Activated CD8-positive, alpha-beta memory T cell treated with anti-CD3 and anti-CD28 coated beads for 48 hours (primary cell): ENCODE measurements around the gene CIC.

Experiments used
- DNase-seq, 3 experiments: peaks; one replicate each; pipeline ENCODE4 v3.0.0-alpha.2; 2020; ENCODE audit warnings: low read depth in 2 of 3, low spot score in 2 of 3

The CIC gene

DNA sequence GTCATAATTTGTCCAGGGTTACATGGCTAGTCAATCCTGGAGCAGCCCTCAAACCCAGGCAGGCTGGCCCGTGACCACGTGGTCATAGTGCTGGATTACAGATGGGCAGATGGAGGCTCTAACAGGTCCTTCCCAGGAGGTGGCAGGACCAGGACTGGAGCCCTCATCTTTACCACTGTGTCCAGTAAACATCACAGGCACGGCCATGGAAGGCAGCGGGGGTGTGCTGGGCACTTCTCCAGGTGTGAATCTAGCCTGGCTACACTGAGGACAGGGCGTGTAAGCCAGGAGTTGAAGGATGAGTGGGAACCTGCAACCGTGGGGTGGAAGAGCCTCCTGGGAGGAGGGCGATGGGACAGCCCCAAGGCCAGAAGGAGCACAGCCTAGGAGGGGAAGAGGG is 6.1 kb downstream of the CIC start:
- DNase-seq, result no peak

DNA sequence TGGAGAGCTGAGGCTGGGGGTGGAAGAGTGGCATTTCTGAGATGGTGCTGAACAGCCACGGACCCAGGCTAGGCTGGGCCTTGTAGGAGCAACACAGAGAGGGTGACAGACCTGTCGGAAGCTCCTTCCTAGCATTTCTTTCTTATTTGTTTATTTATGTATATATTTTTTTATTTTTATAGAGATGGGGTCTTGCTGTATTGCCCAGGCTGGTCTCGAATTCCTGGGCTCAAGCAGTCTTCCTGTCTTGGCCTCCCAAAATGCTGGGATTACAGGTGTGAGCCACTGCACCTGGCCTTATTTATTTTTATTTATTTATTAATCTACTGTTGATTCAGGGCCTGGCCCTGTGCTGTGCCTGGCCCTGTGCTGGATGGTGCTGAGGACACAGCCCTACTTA is 6.5 kb downstream of the CIC start:
- DNase-seq, result no peak

DNA sequence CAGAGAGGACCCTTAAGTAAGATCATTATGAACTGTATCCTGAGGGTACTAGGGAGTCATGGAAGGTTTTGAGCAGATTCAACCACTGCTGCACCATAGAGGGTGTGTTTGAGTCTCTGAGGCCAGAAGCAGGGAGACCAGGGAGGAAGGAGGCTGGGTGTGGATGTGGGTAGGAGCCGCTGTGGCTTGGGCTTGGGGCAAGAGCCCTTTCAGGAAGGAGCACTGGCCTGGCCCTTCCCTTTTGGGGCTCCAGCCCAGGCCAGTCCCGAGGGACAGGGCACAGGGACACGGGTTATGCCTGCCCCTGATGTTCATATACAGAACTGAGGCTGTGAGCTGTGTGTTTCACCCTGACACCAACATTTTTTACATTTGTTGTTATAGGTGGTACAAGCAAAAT is 7.2 kb downstream of the CIC start:
- DNase-seq, result no peak

DNA sequence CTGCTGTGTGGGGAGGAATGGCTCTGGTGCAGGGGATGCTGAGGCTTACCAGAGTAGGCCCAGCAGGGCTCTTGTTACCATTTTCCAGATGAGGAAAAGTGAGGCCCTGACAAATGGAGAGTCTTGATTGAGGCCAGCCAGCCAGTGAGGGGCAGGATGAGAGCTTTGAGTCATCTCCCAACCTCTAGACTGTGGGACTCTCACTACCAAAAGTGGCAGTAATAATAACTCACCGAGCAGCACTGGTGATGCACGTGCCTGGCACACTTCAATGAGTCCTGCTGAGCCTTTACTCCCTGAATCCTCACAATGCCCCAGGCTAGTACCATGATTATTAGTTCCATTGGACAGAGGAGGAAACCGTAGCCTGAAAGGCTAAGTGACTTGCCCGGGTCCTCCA is 7.8 kb downstream of the CIC start:
- DNase-seq, result no peak

DNA sequence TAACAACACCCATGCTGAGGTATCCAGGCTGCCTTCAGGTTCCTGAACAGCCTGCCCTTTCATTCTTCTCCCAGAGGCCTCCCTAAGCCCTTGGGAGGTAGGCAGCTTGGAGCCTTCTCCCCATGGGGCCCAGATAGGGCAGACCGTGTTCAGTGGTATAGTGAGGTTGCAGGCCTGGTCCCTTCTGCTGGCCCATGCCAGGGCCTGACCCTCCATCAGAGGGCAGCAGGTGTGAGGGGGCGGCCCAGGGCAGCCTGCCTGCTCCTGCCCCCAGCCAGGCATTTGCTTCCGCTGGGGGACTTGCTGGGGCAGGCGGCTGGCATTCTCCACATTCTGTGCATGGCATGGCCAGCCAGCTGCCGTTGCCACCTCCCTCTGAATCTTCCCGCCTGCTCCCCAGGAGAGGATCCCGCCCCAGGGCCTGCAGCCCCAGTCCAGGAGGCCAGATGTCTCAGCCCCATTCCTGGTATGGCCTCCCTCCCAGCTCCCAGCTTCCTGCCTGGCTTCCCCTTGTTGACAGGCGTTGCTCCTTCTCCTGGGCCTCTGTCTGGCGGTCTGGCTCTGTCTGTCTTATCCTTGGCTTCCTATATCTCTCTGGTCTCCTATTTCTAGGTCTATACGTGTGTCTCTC is 8.9 kb downstream of the CIC start:
- no peak for DNase-seq

DNA sequence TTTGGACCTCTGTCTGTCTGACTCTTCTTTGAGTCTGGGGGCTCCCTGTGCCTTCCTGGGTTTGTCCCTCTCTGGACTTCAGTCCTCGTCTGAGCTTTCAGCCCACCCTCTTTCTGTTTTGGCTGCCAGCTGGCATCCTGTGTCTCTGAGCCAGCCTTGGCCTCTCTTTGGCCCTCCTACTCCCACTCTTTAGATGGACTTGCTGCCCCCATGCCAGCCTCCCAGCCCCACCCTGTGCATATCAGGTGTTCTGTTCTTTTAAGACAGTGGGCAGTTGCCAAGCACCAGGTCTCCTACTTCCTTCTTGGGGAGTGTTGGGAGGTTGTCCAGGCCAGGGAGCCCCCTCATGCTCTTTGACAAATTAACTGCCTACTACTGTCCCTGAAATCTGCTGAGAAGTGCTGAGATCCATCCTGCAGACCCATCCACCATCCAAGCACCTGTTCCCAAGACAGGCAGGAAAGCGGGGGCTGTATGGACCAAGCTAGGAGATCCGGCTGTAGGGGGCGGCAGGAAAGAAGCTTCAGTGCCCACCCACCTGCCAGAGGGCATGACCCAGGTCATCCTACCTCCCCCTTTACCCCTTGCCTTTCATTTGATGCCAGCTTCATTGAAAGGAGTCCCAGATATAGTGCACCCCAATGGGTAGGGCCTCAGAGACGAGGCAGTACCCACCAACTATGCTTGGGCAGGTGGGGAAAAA is 9.6 kb downstream of the CIC start:
- no peak for DNase-seq

DNA sequence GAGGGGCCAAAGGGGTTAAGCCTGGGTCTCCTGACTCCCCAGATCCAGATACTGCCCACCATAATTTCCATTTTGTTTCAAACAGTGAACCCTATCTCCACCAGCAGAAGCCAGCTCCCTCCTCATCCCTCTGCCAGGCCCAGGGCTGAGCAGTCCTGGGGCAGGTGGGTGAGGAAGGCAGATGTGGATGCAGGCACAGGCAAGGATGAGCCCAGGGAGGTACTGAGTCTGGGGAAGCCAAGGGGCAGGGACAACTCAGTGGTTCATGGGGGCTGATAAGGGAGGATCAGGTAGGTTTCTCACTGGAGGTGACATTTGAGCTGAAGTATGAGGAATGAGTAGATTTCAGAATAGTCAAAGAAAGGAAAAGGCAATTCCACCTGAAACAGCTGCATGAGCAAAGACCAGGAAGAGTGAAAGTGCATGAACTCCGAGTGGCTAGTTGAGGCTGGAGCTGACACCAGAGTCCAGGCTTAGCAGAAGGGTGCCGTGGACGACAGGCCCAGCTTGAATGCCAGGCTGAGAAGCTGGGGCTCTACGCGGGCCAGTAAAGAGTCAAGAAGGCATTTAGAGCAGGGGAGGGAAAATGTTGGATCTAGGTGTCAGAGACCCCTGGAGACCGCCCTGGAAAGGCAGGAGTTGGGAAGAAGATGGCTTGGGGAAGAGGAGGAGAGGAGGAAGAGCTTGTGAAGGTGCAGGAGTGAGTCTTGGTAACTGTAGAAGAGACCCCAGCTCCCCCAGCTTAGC is 10.3 kb downstream of the CIC start:
- DNase-seq, result no peak

DNA sequence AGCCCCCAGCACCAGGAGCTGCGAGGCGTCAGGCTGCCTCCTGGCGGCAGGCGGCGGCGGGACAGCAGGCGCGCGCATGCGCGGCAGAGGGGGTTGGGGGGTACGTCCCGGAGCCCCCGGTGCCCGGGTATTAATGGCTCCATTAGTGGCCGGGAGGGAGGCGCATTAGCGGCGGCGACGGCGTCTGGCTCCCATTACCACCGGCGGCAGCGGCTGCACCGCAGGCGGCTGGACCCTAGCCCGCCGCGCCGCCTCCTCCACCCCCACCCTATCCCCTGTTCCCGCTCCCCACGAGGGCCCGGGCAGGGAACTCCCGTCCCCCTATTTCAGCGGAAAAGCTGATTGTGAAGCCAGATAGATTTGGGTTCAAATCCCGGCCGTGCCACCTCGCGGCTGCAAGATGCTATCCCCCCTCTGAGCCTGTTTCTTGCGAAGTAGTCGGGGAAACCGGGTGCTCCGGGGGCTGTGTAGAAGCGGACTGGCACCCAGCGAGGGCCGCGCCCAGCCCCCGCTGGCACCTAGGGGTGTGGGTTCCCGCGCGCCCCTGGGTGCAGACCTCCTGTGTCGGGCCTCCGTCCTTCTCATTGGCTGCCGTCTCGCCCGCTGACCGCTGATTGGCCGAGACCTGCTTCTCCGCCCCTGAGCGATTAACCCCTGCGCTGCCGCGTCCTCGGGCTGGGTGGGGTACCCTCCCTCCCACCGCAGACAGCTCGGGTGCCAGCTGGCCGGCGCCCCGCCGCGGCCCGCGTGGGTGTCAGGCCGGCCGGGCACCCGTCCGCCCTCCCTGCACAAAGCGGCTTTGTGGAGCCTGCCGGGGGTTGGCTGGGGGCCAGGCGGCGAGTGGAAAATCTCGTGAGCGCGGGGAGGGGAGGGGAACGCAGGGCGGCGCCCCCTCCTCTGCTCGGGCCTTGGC is 11.1 kb downstream of the CIC start:
- peak; percentile 72 to 75 (median 74) for DNase-seq

DNA sequence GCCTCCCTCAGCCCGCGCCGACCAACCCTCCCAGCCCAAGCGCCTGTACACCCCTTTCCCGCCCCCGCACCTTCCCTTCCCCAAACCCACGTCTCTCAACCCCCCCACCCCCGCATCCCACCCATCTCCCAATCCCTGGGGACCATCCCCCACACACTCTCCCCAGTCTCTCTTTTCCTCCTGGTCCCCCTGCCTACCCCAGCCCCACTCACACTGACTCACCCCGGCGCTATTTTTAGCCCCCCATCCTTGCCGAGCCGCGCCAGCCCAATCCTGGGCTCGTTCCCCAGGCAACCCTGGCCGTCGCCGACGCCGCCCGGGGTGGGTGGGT is 11.7 kb downstream of the CIC start:
- no peak for DNase-seq

DNA sequence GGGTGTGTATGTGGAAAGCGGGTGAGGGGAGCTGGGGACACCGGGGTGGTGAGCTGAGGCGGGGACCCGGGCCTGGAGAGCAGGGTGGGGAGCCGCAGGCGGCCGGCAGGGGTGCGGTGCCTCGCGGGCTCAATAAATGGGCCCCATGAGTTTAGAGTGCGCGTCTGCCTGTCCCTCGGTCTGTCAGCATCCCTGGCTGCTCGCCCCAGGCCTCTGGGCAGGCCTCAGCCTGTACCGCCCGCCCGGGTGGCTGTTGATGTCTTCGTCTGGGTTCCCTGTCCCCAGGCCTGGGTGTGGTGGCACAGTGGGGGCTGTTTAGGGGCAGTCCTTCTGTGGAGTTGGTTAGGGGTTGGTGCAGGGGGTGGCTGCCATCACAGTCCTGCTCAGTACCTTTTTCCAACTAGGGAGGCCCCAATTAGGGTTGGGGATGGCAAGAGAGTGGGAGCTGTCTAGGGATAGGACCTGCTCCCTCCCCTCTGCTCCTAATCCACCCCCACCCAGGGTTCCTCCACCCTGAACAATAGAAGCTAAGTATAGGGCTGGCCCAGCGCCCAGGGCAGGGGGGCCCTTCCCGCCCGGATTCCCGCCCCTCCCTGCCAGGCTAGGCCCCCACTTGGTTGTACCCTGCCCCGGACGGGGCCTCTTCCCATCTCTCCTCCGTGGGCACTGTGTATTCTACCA is 12.2 kb downstream of the CIC start:
- no peak for DNase-seq

DNA sequence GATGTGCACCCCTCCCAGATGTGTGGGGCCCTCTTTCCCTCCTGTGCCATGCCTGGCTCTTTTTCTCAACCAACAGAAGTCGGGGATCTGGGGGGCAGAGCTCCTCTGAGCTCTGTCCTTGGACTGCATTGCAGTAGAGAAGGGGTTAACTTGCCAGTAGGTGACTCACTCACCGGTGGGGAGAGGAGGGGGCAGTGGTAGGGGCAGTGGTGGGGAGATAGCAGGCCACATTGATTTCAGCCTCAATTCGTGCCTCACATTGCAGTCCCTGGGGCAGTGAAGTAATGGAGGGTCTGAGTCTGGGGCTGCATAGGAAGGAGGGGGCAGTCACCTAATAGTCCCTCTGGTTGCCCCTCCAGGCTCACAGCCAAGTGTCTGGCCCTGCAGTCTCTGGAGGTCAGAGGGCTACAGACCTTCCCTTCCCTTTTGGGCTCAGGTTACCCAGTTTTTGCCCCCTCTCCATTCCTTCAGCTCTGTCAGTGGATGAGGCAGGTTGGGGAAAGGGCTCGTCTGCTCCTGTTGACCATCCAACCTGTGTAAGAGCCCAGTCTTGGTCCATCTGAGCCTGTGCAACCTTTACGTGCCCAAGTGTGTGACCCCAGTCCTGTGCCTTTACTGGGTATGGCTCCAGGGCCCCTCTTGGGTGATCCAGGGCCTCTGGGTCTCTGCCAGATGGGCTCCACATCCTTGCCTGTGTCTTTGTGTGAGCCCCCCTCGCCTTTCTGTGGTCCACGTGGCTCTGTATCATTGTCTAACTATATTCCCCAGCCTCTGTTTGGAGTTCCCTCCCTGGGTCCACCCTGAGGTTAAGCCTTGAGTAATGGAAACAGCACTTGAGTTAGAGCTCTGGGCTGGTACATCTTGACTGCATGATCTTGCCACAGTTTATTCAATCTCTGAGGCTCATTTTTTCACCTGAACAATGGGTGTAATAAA is 13.0 kb downstream of the CIC start:
- no peak for DNase-seq

DNA sequence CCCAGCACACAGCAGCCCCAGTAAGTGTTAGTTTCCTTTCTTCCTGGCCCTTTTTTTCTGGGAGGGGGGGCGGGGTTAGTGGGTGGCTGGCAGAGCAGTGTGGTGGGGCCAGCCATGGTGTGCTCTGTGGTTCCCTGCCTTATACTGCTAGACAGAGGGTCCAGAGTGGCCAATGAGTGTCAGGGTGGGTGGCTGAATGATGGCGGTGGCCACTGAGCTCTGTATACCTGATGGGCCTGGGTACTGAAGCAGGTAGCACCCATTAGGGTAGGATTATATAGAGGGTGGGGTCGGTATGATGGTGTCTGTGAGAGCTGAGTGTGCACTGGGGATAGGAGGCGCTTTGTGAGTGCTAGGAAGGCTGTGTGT is 13.8 kb downstream of the CIC start:
- DNase-seq, result no peak

DNA sequence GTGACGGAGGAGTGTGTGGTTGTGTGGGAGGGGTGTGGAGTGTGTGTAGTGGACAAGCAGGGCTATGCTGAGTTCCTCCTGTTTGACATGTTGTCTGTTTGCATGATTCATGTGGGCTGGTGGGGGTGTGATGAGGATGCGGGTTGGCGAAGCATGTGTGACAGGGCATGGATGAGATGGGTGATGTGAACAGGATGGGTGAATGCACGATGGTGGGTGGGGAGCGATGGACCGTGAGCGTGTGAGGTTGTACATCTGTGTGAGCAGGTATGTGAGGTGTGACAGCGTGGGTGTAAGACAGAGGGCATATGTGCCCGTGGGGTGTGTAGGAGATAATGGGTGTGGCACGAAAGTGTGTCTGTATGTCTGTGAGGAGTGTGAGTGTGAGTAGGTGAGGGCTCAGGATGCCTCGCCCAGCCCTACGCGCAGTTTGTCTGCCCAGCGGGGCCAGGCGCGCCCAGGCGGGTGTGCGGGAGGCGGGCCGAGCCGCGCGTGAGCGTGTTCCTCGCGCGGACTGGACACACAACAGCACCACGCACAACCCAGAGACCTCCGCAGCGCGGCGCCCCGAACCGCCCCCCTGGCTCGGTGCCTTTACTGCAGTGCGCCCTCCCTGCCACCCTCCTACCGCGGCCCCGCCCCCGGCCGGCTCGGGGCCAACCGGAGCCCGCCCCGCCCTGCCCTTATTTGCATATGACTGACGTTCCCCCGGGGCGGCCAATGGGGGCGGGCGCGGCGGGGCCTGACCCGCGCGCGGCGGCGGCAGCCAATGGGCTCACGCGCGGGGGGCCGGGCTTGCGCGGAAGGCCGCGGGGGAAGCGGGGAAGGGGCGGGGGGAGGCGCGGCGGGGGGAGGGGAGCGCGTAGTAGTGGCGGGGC is 14.4 kb downstream of the CIC start:
- DNase-seq, result peak; percentile 90 to 94 (median 93)

DNA sequence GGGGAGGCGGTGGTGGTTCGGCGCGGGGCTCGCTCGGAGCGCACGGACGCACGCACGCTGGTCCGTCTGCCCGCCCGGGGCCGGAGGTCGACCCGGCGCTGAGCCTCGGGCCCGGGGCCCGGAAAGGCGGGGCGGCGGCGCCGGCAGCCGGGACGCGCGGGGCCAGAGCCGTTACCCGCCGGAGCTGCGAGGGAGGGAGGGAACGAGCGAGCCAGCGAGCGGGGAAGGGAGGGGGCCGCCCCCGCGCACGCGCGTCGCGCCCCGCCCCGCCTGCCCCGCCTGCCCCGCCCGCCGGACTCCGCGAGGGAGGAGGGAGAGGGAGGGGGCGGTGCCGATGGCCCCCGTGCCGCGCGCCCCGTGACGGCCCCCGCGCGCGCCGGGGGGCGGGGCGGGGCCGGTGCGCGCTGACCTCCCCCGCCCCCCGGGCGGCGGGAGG is 15.0 kb downstream of the CIC start:
- DNase-seq, result peak in 1 of 3 experiments; percentile 60

DNA sequence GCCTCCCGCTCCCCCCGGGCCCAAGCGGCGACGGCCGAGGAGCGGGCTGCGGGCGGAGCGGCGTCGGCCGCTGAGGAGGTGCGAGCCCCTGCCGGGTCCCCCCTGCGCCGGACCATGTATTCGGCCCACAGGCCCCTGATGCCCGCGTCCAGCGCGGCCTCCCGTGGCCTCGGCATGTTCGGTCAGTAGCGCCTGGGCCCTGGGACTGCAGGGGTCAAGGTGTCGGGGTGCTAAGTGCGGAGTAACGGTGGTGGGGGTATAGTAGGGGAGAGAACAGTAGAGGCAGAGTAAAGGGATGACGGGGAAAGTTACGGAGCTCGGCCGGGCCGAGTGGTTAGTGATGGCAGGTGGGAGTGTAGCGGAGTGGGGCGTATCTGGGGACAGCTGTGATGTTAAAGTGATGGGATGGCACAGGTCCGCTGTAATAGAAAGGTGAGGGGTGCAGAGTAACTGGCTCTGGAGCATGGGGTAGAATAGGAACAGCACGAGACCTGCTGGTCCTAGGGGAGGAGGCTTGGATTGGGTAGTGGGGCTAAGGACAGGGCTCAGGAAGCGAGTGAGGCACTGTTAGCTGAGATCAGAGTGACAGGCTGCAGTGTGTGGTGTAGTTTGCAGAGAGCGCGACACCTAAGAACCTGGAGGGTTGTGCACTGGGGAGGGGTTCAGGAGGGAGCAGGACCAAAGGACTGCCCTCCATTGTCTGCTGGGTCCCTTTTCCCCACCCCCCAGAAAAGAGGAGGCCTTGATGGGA is 15.7 kb downstream of the CIC start:
- no peak for DNase-seq

DNA sequence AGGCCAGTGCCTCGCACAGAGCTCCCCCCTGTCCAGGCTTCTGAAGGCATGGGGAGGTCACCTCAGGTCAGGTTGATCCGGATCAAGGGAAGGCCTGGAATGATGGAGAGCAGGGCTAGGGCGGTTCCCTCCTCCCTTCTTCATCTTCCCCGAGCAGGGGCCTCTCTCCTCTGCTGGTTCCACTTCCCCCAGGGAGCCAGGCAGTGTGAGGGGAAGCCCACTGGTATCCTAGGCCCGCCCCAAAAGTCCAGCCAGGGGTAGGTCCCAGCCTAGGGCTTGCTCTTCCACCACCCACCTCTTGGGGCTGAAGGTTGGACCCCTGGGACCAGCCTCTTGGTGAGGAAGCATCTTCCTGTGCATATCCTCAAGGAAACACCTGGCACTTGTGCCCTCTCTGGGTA is 16.5 kb downstream of the CIC start:
- no peak for DNase-seq

DNA sequence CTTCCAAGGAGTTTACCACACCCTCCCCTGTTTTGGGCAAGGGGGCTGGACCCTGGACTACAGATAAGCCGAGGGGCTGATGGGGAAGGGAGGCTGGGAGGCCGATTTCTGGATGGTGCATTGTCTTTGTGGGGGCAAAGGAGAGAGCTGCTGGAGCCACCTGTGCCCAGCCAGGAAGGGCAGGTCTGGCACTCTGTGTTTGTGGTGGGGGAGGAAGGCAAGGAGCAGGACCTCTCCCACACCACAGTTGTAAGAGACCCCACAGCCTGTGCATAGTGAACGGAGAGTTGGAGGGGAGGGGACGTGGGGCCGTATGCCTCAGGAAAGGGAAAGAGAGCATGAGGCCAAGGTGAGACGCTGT is 16.9 kb downstream of the CIC start:
- DNase-seq, result no peak

DNA sequence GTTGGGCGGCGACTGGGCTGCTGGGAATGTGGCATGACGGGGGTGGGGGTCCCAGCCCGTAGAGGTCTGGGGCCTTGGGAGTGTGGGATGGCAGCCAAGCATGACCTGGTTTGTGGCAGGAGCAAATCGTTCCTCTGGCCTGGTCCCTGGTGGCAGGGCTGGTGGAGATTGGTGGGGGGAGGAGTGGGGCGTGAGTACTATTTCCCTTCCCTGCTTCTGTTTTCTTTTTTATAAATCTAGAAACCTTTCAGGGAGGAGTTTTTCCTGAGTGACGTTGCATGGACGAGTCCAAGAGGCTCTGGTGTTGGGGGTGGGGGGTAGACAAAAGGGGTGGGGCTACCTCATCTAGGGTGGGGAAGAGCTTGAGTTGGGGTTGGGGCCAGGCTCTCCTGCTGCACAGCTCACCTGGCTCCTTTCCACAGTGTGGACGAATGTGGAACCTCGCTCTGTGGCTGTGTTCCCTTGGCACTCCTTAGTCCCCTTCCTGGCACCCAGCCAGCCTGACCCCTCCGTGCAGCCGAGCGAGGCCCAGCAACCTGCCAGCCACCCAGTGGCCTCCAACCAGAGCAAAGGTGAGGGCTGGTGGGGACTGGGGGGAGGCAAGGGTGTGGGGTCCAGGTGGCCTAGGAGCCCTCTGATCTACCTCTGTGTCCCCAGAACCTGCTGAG is 17.4 kb downstream of the CIC start:
- no peak for DNase-seq
